ENCODE measurements around the gene TMEM95. TPM values are rescaled to one million over a fixed set of nuclear protein-coding genes. Genes with fewer than 3 reads are reported as not detected.

Gene TMEM95
- total RNA-seq, 1 experiment from 2014 or later: not detected

- Mint-ChIP-seq H3K9me3 (ENCODE audit: unreplicated experiment) (no peaks in the 10 kb centered on the region), H3K27ac (ENCODE audit: low read depth, unreplicated experiment) (peak within 1 kb of the TSS; percentile 84), H3K27me3 (ENCODE audit: insufficient read depth, unreplicated experiment) (no peaks in the 10 kb centered on the region), H3K4me3 (ENCODE audit: unreplicated experiment) (peak within 1 kb of the TSS; percentile 85), H3K36me3 (ENCODE audit: insufficient read depth, unreplicated experiment) (peaks cover 90% of the 10 kb centered on the region), H3K4me1 (ENCODE audit: insufficient read depth, unreplicated experiment) (peaks cover 36% of the 10 kb centered on the region)
- BruUV-seq (replicated peaks): no TSS peak
- ChIA-PET POLR2A (interaction anchor here (0.6 to 4.0 kb wide), 26 partner anchors 10 to 526 kb away, joined by 3 to 41 read pairs (median 5); partner anchors contain the start of genes ACADVL, DLG4, DVL2 and GABARAP), CTCF (interaction anchor here (0.6 to 1.2 kb wide), 3 partner anchors 10 to 92 kb away, joined by 3 to 4 read pairs (median 3); no protein-coding TSS in a partner anchor)
- intact Hi-C loops (cut with micrococcal nuclease): no loop called here
- no peak for TF ChIP-seq CTCF (IDR thresholded peaks at IDR 0.05; ENCODE audit: unreplicated experiment)
- peak; percentile 86 for DNase-seq (ENCODE audit: unreplicated experiment)
Observed at GRCh38 chr17:7314719-7315569, 40.0 kb upstream of the TMEM95 start, which contains the start of gene GPS2. Gene GPS2, minus strand, starts transcription at chr17:7315360. Its CDS starts 308 bp downstream, at chr17:7315052.

- BruUV-seq (replicated peaks): no TSS peak
- ChIA-PET CTCF (interaction anchor here (0.6 to 0.8 kb wide), 3 partner anchors 19 to 270 kb away, joined by 3 read pairs; no protein-coding TSS in a partner anchor), POLR2A (interaction anchor here (0.6 to 4.0 kb wide), 23 partner anchors 10 to 526 kb away, joined by 3 to 41 read pairs (median 4); partner anchors contain the start of genes DVL2, GABARAP, KCTD11 and NEURL4)
- Mint-ChIP-seq H3K4me3 (ENCODE audit: unreplicated experiment) (peak overlapping the region; percentile 85), H3K27me3 (ENCODE audit: insufficient read depth, unreplicated experiment) (no peaks in the 10 kb centered on the region), H3K9me3 (ENCODE audit: unreplicated experiment) (no peaks in the 10 kb centered on the region), H3K36me3 (ENCODE audit: insufficient read depth, unreplicated experiment) (peaks cover 90% of the 10 kb centered on the region), H3K27ac (ENCODE audit: low read depth, unreplicated experiment) (peak overlapping the region; percentile 84), H3K4me1 (ENCODE audit: insufficient read depth, unreplicated experiment) (peaks cover 29% of the 10 kb centered on the region)
- no peak for DNase-seq (ENCODE audit: unreplicated experiment)
- TF ChIP-seq CTCF (IDR thresholded peaks at IDR 0.05; ENCODE audit: unreplicated experiment): no peak
- intact Hi-C loops (cut with micrococcal nuclease): no loop called here
Observed at GRCh38 chr17:7315570-7316235, 39.3 kb upstream of the TMEM95 start.

GRCh38 chr17:7317161-7317803 lies 37.7 kb upstream of the TMEM95 start:
- no TSS peak for BruUV-seq (replicated peaks)
- peaks cover 88% of the 10 kb centered on the region for H3K36me3 Mint-ChIP-seq (ENCODE audit: insufficient read depth, unreplicated experiment)
- intact Hi-C loops (cut with micrococcal nuclease): no loop called here

More at GRCh38 chr17:7317161-7317803, 37.7 kb upstream of the TMEM95 start:
- CTCF ChIA-PET: interaction anchor here (0.6 to 1.8 kb wide), 3 partner anchors 10 to 243 kb away, joined by 3 read pairs; no protein-coding TSS in a partner anchor
- Mint-ChIP-seq H3K27ac (ENCODE audit: low read depth, unreplicated experiment) (no peak overlapping the region), H3K9me3 (ENCODE audit: unreplicated experiment) (no peaks in the 10 kb centered on the region), H3K4me1 (ENCODE audit: insufficient read depth, unreplicated experiment) (peaks cover 17% of the 10 kb centered on the region), H3K4me3 (ENCODE audit: unreplicated experiment) (peak overlapping the region; percentile 27), H3K27me3 (ENCODE audit: insufficient read depth, unreplicated experiment) (no peaks in the 10 kb centered on the region)
- DNase-seq (ENCODE audit: unreplicated experiment): no peak
- POLR2A ChIA-PET: interaction anchor here (0.9 to 1.4 kb wide), 2 partner anchors 12 to 34 kb away, joined by 3 to 4 read pairs; partner anchors contain the start of gene NEURL4
- no peak for TF ChIP-seq CTCF (IDR thresholded peaks at IDR 0.05; ENCODE audit: unreplicated experiment)

Measured in MCF 10A (cell line).